OCI-LY7 (cell line): ENCODE results near the gene TACO1.

ENCODE experiments used
- EZH2phosphoT487 ChIP-seq: fragments of 200-600 bp; sonication (generic); IDR thresholded peaks from 2 replicates; pipeline ENCODE4 v1.6.1; 2018; ENCODE audit warnings: low read depth, borderline replicate concordance, mild to moderate bottlenecking, mixed run types, antibody characterized with exemption, low read length, moderate library complexity, mixed read lengths
- TF ChIP-seq, protein P1 (sequence below): fragments of 200-600 bp; sonication (generic); conservative IDR thresholded peaks from 2 replicates; pipeline ENCODE4 v1.5.1; 2014; ENCODE audit warnings: mild to moderate bottlenecking, antibody characterized with exemption, low read length, moderate library complexity, mixed read lengths

DNA sequence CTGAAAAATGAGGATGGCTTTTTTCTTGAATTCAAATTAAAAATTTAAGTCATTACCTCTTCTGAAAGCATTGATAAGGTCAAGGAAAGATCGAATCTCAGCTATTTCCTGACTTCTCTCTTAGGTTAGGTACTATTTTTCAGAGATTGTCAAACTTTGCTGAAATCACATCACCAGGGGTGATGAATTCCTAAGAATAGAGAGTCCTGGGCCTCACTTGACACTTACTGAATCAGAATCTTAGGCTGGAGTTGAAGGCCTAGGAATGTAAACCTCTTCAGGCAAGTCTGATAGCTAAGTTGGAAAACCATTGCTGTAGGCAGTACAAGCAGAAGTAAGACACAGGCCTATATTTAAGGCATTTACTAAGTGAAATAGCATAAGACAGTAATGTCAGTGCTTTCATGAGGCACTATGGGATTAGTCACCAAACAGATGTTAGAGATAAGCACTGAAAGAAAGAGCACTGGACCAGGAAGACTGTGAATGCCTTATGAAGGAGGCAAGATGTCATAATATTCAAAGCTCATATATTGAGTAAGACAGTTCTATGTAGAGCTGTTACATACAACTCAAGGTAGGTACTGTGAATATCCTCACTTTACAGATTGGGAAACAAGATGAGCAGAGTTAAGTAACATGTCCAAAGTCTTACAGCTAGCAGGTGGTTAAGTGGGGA lies 28.9 kb upstream of the TACO1 start:
- TF ChIP-seq, protein P1, sequence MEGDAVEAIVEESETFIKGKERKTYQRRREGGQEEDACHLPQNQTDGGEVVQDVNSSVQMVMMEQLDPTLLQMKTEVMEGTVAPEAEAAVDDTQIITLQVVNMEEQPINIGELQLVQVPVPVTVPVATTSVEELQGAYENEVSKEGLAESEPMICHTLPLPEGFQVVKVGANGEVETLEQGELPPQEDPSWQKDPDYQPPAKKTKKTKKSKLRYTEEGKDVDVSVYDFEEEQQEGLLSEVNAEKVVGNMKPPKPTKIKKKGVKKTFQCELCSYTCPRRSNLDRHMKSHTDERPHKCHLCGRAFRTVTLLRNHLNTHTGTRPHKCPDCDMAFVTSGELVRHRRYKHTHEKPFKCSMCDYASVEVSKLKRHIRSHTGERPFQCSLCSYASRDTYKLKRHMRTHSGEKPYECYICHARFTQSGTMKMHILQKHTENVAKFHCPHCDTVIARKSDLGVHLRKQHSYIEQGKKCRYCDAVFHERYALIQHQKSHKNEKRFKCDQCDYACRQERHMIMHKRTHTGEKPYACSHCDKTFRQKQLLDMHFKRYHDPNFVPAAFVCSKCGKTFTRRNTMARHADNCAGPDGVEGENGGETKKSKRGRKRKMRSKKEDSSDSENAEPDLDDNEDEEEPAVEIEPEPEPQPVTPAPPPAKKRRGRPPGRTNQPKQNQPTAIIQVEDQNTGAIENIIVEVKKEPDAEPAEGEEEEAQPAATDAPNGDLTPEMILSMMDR: no peak
- TF ChIP-seq EZH2phosphoT487: no peak
